H1 (cell line): ENCODE data around the gene LRRC14B. TPM values are rescaled to one million over a fixed set of nuclear protein-coding genes. Genes with fewer than 3 reads are reported as not detected.

Source experiments
- CHD7 ChIP-seq: fragments of 300-600 bp; sonication (generic); IDR thresholded peaks from 2 replicates; pipeline ENCODE4 v1.7.1; 2012; ENCODE audit warnings: low read length, moderate library complexity, mild to moderate bottlenecking, inconsistent platforms; ENCODE audit not compliant: insufficient replicate concordance
- polyA plus RNA-seq, 7 experiments: library from polyadenylated mRNA; depleted of rRNA in 3 of 7; stranded (reverse) in 5 of 7; unstranded in 2 of 7; fragments of >200 nt in 5 of 7; fragments of 200-250 nt in 2 of 7; gene quantifications; 1 replicate in 5 of 7; 2 replicates in 1 of 7; 4 replicates in 1 of 7; pipeline versions ENCODE4 v1.2.1 to v1.2.3, GENCODE V29; 2011 to 2013; ENCODE audit warnings: missing spikeins in 2 of 7, mixed read lengths in 2 of 7
- total RNA-seq: library from RNA; stranded (reverse); fragmentation: NEBNext Ultra II Directional; extraction: Animal tissue kit (Norgen Biotek cat#: 25700); gene quantifications from 2 replicates; pipeline ENCODE4 v1.2.1, GENCODE V29; 2021

LRRC14B gene
- total and polyA plus RNA-seq, 2 of the 8 experiments (the other 6 are each of a cell fraction or from before 2014, with no cell fraction given): not detected

- no peak for TF ChIP-seq CHD7
These were observed 794 bp upstream of the LRRC14B start (continued) for GRCh38 chr5:190366-191035.
